Keratinocyte (primary cell): Measurements from ENCODE around the gene HSD17B13. TPM values are rescaled to one million over a fixed set of nuclear protein-coding genes. Genes with fewer than 3 reads are reported as not detected.

Experiments
- DNase-seq: peaks from one replicate; pipeline ENCODE4 v3.0.0-alpha.2; 2011; ENCODE audit warnings: low read depth, missing footprints, low spot score
- FAIRE-seq: peaks from 2 replicates; lab custom pipeline; 2011; peaks lifted over from hg19 to GRCh38; lab: Jason Lieb, UNC
- H2AFZ ChIP-seq: 2 replicates; pipeline ENCODE4 v1.6.0; 2012; ENCODE audit warnings: low read length, control low read depth, inconsistent platforms; ENCODE audit not compliant: control insufficient read depth
- H3K27ac ChIP-seq: 2 replicates; pipeline ENCODE4 v1.5.1; 2011; ENCODE audit warnings: low read length; ENCODE audit not compliant: control insufficient read depth, insufficient read depth
- H3K27me3 ChIP-seq: 3 replicates; pipeline ENCODE4 v1.6.0; 2011; ENCODE audit warnings: low read length; ENCODE audit not compliant: control insufficient read depth, insufficient read depth; ENCODE audit errors: extremely low read depth
- H3K36me3 ChIP-seq, 2 experiments: 2 replicates in 1 of 2; 3 replicates in 1 of 2; pipeline ENCODE4 v1.5.1; 2011; ENCODE audit warnings: low read length in 2 of 2, mild to moderate bottlenecking in 1 of 2; ENCODE audit not compliant: control insufficient read depth in 2 of 2, insufficient read depth in 2 of 2; ENCODE audit errors: extremely low read depth in 1 of 2
- H3K4me1 ChIP-seq: 3 replicates; pipeline ENCODE4 v1.5.1; 2011; ENCODE audit warnings: low read length; ENCODE audit not compliant: control insufficient read depth, insufficient read depth; ENCODE audit errors: extremely low read depth
- H3K4me2 ChIP-seq: 3 replicates; pipeline ENCODE4 v1.6.0; 2011; ENCODE audit warnings: low read depth, low read length; ENCODE audit not compliant: control insufficient read depth, insufficient read depth; ENCODE audit errors: extremely low read depth
- H3K4me3 ChIP-seq, 3 experiments: fragments of 200-600 bp in 1 of 3; sonication (generic) in 1 of 3; 2 replicates in 2 of 3; 3 replicates in 1 of 3; pipeline ENCODE4 v1.5.1; 2011 to 2016; ENCODE audit warnings: low read length in 3 of 3, mild to moderate bottlenecking in 3 of 3, control low read depth in 2 of 3, inconsistent platforms in 1 of 3, low read depth in 1 of 3, mixed read lengths in 1 of 3, mixed run types in 1 of 3, moderate library complexity in 1 of 3; ENCODE audit not compliant: control insufficient read depth in 2 of 3, insufficient read depth in 2 of 3; ENCODE audit errors: extremely low read depth in 1 of 3
- H3K79me2 ChIP-seq: 2 replicates; pipeline ENCODE4 v1.6.0; 2012; ENCODE audit warnings: low read length; ENCODE audit not compliant: control insufficient read depth, insufficient read depth
- H3K9ac ChIP-seq: 3 replicates; pipeline ENCODE4 v1.6.0; 2011; ENCODE audit warnings: low read length; ENCODE audit not compliant: control insufficient read depth, insufficient read depth; ENCODE audit errors: extremely low read depth
- H3K9me1 ChIP-seq: 3 replicates; pipeline ENCODE4 v1.6.0; 2011; ENCODE audit warnings: low read length; ENCODE audit not compliant: control insufficient read depth, insufficient read depth; ENCODE audit errors: extremely low read depth
- H3K9me3 ChIP-seq: 2 replicates; pipeline ENCODE4 v1.5.1; 2012; ENCODE audit warnings: low read depth, low read length; ENCODE audit not compliant: control insufficient read depth
- H4K20me1 ChIP-seq: 3 replicates; pipeline ENCODE4 v1.6.0; 2011; ENCODE audit warnings: low read length; ENCODE audit not compliant: control insufficient read depth, insufficient read depth; ENCODE audit errors: extremely low read depth
- CTCF ChIP-seq, 3 experiments: IDR thresholded peaks in 1 of 3; conservative IDR thresholded peaks in 1 of 3; optimal IDR thresholded peaks in 1 of 3; 2 replicates in 2 of 3; 3 replicates in 1 of 3; pipeline versions ENCODE3 to v1.5.1; 2011; ENCODE audit warnings: low read length in 3 of 3, mild to moderate bottlenecking in 3 of 3, moderate library complexity in 2 of 3, control low read depth in 1 of 3, inconsistent platforms in 1 of 3; ENCODE audit not compliant: insufficient read depth in 2 of 3; ENCODE audit errors: extremely low read depth in 1 of 3
- EZH2 ChIP-seq: IDR thresholded peaks from one replicate; pipeline ENCODE4 v1.6.1; 2012; ENCODE audit warnings: inconsistent platforms, mild to moderate bottlenecking, low read length, moderate library complexity
- dilution Hi-C: fragments of 300-500 bp; cut with MboI; formaldehyde crosslinking; loops from one replicate; pipeline ENCODE4 v1.7.0; 2020; ENCODE audit warnings: low sequenced_read_pairs; ENCODE audit not compliant: extremely low pct_ligation_motif_present
- polyA plus RNA-seq, 5 experiments: library from polyadenylated mRNA; depleted of rRNA in 3 of 5; stranded (reverse) in 3 of 5; stranded (forward) in 1 of 5; unstranded in 1 of 5; fragments of >200 nt; gene quantifications; 1 replicate in 1 of 5; 2 replicates in 3 of 5; 3 replicates in 1 of 5; pipeline versions ENCODE4 v1.2.1 to v1.2.3, GENCODE V29; 2011 to 2012; ENCODE audit warnings: missing spikeins in 2 of 5, low read depth in 1 of 5, low replicate concordance in 1 of 5

Gene HSD17B13
- polyA plus RNA-seq, 1 donor (not counting 4 experiments of a cell fraction or from before 2014, with no cell fraction given): not detected

- Histone ChIP-seq H3K4me3 (no peak overlapping the region), H3K27ac (no peak overlapping the region), H3K4me2 (no peak overlapping the region), H3K9ac (no peak overlapping the region), H3K79me2 (no peaks in the 10 kb centered on the region), H3K4me1 (no peaks in the 10 kb centered on the region), H3K9me3 (no peaks in the 10 kb centered on the region), H3K36me3 (no peaks in the 10 kb centered on the region), H3K27me3 (no peaks in the 10 kb centered on the region), H4K20me1 (no peaks in the 10 kb centered on the region), H3K9me1 (no peaks in the 10 kb centered on the region), H2AFZ (no peak overlapping the region)
- TF ChIP-seq EZH2: no peak
- FAIRE-seq: no peak
- dilution Hi-C loops: no loop called here
- no peak for DNase-seq
These were observed 794 bp downstream of the HSD17B13 start for GRCh38 chr4:87321888-87322287.

GRCh38 chr4:87317527-87317926 is 5.2 kb downstream of the HSD17B13 start:
- H3K36me3 ChIP-seq: no peaks in the 10 kb centered on the region
- dilution Hi-C loops: no loop called here
- no peaks in the 10 kb centered on the region for H3K9me1 ChIP-seq
- H3K27ac ChIP-seq: no peak overlapping the region
- no peaks in the 10 kb centered on the region for H3K27me3 ChIP-seq
- H3K4me2 ChIP-seq: no peak overlapping the region
- H3K79me2 ChIP-seq: no peaks in the 10 kb centered on the region
- TF ChIP-seq CTCF (optimal IDR thresholded peaks at IDR 0.05 in 1 of 3, IDR thresholded peaks at IDR 0.05 in 1 of 3, conservative IDR thresholded peaks at IDR 0.05 in 1 of 3; ENCODE audit: extremely low read depth in 1 of 3, insufficient read depth in 2 of 3, low read length in 3 of 3) (no peak), EZH2 (no peak)
- no peak for DNase-seq
- no peaks in the 10 kb centered on the region for H3K9me3 ChIP-seq
- no peaks in the 10 kb centered on the region for H3K4me1 ChIP-seq
- no peak overlapping the region for H2AFZ ChIP-seq
- H4K20me1 ChIP-seq: no peaks in the 10 kb centered on the region
- FAIRE-seq: no peak
- H3K9ac ChIP-seq: no peak overlapping the region
- H3K4me3 ChIP-seq: no peak overlapping the region

- FAIRE-seq: no peak
These were observed 5.7 kb downstream of the HSD17B13 start for GRCh38 chr4:87316961-87317360.

More at GRCh38 chr4:87316961-87317360, 5.7 kb downstream of the HSD17B13 start:
- no peak overlapping the region for H3K4me2 ChIP-seq
- H3K27ac ChIP-seq: no peak overlapping the region
- no peak for DNase-seq
- H3K4me1 ChIP-seq: no peaks in the 10 kb centered on the region
- no peaks in the 10 kb centered on the region for H3K27me3 ChIP-seq
- H3K36me3 ChIP-seq: no peaks in the 10 kb centered on the region
- H3K9ac ChIP-seq: no peak overlapping the region
- no peaks in the 10 kb centered on the region for H3K9me1 ChIP-seq
- dilution Hi-C loops: no loop called here
- H2AFZ ChIP-seq: no peak overlapping the region
- TF ChIP-seq CTCF (optimal IDR thresholded peaks at IDR 0.05 in 1 of 3, IDR thresholded peaks at IDR 0.05 in 1 of 3, conservative IDR thresholded peaks at IDR 0.05 in 1 of 3; ENCODE audit: extremely low read depth in 1 of 3, insufficient read depth in 2 of 3, low read length in 3 of 3) (no peak), EZH2 (no peak)
- H4K20me1 ChIP-seq: no peaks in the 10 kb centered on the region
- H3K9me3 ChIP-seq: no peaks in the 10 kb centered on the region
- no peak overlapping the region for H3K4me3 ChIP-seq
- H3K79me2 ChIP-seq: no peaks in the 10 kb centered on the region
